ENCODE results near the gene PIP5K1C. TPM values are rescaled to one million over a fixed set of nuclear protein-coding genes. Genes with fewer than 3 reads are reported as not detected.

Gene PIP5K1C
- total RNA-seq, 2 donors from 2014 or later = 21.7 to 23.7 TPM

GRCh38 chr19:3712663-3713611 is 12.7 kb upstream of the PIP5K1C start:
- Mint-ChIP-seq H3K27ac (no peak overlapping the region), H3K36me3 (ENCODE audit: low read depth) (no peaks in the 10 kb centered on the region), H3K4me3 (no peak overlapping the region), H3K27me3 (peaks cover 5% of the 10 kb centered on the region), H3K4me1 (peaks cover 5% of the 10 kb centered on the region)
- DNase-seq (no peak), ATAC-seq (no peak)
- no peaks in the 10 kb centered on the region for H3K9me3 ChIP-seq (ENCODE audit: control insufficient read depth, low read length, poor library complexity, severe bottlenecking)

DNA sequence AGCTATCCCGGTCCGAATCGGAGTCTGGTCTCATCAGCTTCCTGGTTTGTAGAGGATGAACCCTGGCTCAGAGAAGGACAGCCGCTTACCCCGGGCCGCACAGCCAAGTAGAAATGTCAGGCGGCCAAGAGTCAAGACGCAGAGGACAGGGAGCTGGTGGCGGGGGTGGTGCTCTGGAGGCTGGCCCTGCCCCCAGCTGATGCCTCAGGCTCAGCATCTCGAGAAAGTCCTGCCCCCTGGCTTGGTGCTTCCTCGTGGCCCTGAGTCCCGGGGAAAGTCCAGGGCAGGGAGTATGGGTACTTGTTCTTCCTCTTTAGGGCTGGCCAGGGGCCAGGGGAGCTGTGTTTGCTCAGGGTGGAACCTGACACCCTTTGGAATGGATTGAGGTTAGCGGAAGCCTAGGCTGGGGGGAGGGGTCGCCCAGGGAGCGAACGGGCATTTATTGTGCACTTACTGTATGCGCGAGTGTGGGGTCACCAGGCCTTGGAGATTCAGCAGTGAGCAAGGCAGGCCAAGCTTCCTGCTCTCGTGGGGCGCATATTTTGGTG is 10.1 kb upstream of the PIP5K1C start:
- Mint-ChIP-seq H3K27me3 (peaks cover 10% of the 10 kb centered on the region), H3K4me1 (peaks cover 9% of the 10 kb centered on the region)
- peak; percentile 40 for ATAC-seq

GRCh38 chr19:3708207-3708931 is 8.1 kb upstream of the PIP5K1C start, which contains the start of gene TJP3:
Gene TJP3, plus strand, starts transcription at chr19:3708384. Its CDS starts 20,049 bp downstream, at chr19:3728433.
- Mint-ChIP-seq H3K4me3 (no peak within 1 kb of the TSS), H3K27ac (no peak within 1 kb of the TSS), H3K27me3 (peaks cover 10% of the 10 kb centered on the region), H3K4me1 (peaks cover 8% of the 10 kb centered on the region), H3K36me3 (ENCODE audit: low read depth) (no peaks in the 10 kb centered on the region)
- DNase-seq = no peak
- H3K9me3 ChIP-seq (ENCODE audit: control insufficient read depth, low read length, poor library complexity, severe bottlenecking) = no peaks in the 10 kb centered on the region
- ATAC-seq = no peak

More for the DNA sequence above, 10.1 kb upstream of the PIP5K1C start:
- H3K4me3 Mint-ChIP-seq = no peak overlapping the region
- H3K27ac Mint-ChIP-seq = no peak overlapping the region
- no peaks in the 10 kb centered on the region for H3K9me3 ChIP-seq (ENCODE audit: control insufficient read depth, low read length, poor library complexity, severe bottlenecking)
- no peak for DNase-seq
- no peaks in the 10 kb centered on the region for H3K36me3 Mint-ChIP-seq (ENCODE audit: low read depth)

GRCh38 chr19:3707868-3708206 is 7.6 kb upstream of the PIP5K1C start:
- H3K9me3 ChIP-seq (ENCODE audit: control insufficient read depth, low read length, poor library complexity, severe bottlenecking) = no peaks in the 10 kb centered on the region
- Mint-ChIP-seq H3K4me3 (no peak overlapping the region), H3K4me1 (peaks cover 4% of the 10 kb centered on the region), H3K27me3 (peaks cover 10% of the 10 kb centered on the region), H3K36me3 (ENCODE audit: low read depth) (no peaks in the 10 kb centered on the region), H3K27ac (no peak overlapping the region)
- DNase-seq (no peak), ATAC-seq (no peak)

DNA sequence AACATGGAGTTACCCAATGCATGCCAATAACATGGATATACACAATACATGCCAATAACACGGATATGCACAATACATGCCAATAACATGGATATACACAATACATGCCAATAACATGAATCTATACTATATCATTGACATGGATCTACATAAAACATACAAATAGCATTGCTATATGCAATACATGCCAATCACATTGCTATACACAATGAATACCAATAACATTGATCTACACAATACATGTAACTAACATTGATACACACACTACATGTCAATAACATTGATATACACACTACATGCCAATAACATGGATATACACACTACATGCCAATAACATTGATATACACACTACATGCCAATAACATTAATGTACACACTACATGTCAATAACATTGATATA is 932 bp upstream of the PIP5K1C start:
- no peak overlapping the region for H3K27ac Mint-ChIP-seq
- no peak overlapping the region for H3K4me3 Mint-ChIP-seq
- H3K27me3 Mint-ChIP-seq = peaks cover 5% of the 10 kb centered on the region
- peaks cover 21% of the 10 kb centered on the region for H3K4me1 Mint-ChIP-seq
- no peak for ATAC-seq
- no peaks in the 10 kb centered on the region for H3K36me3 Mint-ChIP-seq (ENCODE audit: low read depth)
- no peaks in the 10 kb centered on the region for H3K9me3 ChIP-seq (ENCODE audit: control insufficient read depth, low read length, poor library complexity, severe bottlenecking)
- DNase-seq = no peak

DNA sequence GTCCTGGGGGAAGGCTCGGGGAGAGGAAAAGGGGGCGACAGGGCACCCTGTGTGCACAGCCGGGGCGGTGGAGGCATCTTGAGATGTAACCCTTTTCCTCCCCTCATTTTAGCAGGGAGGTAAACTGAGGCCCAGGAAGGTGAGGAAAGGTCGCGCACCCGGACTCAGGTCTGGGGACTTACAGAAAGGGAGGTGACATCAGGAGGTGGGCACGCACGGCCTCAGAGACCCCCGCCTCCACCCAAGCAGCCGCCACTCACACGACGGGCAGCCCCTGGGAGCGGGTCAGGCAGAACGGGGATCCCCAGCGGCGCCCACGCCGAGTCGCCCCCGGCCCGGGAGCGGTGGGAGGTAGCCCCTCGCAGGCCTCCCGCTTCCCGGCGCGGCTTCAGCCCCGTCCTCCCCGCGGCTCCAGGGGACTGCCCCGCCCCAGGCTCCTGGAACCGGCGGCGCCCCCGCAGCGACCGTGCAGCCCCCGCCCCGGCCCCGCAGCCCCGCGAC is 477 bp downstream of the PIP5K1C start:
- ATAC-seq (no peak), DNase-seq (no peak)
- peaks cover 21% of the 10 kb centered on the region for H3K4me1 Mint-ChIP-seq
- no peaks in the 10 kb centered on the region for H3K9me3 ChIP-seq (ENCODE audit: control insufficient read depth, low read length, poor library complexity, severe bottlenecking)
- H3K36me3 Mint-ChIP-seq (ENCODE audit: low read depth) = no peaks in the 10 kb centered on the region
- peak overlapping the region; percentile 86 for H3K27ac Mint-ChIP-seq
- peak overlapping the region; percentile 95 for H3K4me3 Mint-ChIP-seq
- no peaks in the 10 kb centered on the region for H3K27me3 Mint-ChIP-seq

DNA sequence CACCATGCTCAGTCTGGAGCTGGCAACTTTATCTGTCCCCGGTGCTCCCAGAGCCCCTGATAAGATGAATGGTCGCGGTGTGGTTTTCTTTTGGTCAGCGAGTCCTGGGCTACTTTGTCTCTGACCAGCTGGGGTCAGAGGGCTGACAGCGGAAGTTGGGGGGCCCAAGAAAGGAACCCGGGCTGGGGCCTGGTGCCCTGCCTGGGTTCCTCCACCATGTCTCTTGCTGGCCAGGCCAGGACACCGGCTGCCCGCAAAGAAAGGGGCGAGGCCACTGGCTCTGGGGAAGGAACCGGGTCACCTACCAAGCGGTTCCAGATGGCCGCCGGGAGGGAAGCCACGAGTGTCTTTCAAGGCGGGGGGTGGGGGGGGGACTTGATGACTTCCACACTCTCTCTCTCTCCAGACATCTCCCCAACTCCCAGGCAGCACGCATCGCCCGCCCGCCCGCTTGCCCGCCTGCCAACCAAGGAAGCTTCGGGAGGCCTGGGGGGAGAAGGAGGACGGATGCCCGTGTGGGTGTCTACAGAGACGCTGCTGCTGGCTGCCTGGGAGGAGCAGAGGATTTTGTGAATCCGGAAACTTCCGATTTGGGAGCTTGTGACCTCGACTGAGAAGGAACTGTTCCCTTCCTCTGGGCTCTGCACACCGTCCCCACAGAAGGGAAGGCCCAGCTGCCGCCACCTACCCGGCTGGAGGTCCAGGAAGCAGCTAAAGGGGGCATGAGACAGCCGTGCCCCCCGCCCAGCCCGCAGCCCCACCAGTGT is 1.1 kb downstream of the PIP5K1C start:
- no peaks in the 10 kb centered on the region for H3K27me3 Mint-ChIP-seq
- no peaks in the 10 kb centered on the region for H3K9me3 ChIP-seq (ENCODE audit: control insufficient read depth, low read length, poor library complexity, severe bottlenecking)
- DNase-seq (no peak), ATAC-seq (no peak)
- peak overlapping the region; percentile 86 for H3K27ac Mint-ChIP-seq
- H3K36me3 Mint-ChIP-seq (ENCODE audit: low read depth) = no peaks in the 10 kb centered on the region
- peaks cover 21% of the 10 kb centered on the region for H3K4me1 Mint-ChIP-seq
- H3K4me3 Mint-ChIP-seq = peak overlapping the region; percentile 95

DNA sequence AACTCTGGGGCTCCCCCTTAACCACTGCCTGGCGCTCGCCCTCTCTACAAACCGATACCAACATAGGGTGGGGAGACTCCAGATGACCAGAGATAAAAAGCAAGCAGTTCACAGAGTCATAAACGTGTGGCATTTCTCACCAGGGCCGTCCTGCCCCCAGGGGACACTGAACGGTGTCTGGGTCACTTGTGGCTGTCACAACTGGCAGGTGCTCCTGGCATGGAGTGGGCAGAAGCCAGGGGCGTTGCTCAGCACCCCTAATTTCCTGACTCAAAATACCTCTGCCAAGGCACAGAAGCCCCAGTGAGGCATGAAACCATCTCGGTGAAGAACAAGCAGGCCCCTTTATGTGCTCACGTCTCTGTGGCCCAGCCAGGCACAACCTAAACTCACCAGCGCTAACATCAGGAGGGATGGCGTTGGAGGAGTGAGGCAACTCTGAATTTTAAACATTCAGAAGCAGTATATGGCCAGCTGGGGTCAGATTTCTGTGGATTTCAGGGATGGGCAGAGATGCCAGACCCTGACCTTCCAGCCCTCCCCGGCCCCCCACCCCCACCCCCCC is 1.8 kb downstream of the PIP5K1C start:
- H3K36me3 Mint-ChIP-seq (ENCODE audit: low read depth) = no peaks in the 10 kb centered on the region
- H3K9me3 ChIP-seq (ENCODE audit: control insufficient read depth, low read length, poor library complexity, severe bottlenecking) = no peaks in the 10 kb centered on the region
- H3K27ac Mint-ChIP-seq = no peak overlapping the region
- H3K4me3 Mint-ChIP-seq = peak overlapping the region; percentile 70
- no peaks in the 10 kb centered on the region for H3K27me3 Mint-ChIP-seq
- ATAC-seq = no peak
- peaks cover 21% of the 10 kb centered on the region for H3K4me1 Mint-ChIP-seq
- DNase-seq = no peak

DNA sequence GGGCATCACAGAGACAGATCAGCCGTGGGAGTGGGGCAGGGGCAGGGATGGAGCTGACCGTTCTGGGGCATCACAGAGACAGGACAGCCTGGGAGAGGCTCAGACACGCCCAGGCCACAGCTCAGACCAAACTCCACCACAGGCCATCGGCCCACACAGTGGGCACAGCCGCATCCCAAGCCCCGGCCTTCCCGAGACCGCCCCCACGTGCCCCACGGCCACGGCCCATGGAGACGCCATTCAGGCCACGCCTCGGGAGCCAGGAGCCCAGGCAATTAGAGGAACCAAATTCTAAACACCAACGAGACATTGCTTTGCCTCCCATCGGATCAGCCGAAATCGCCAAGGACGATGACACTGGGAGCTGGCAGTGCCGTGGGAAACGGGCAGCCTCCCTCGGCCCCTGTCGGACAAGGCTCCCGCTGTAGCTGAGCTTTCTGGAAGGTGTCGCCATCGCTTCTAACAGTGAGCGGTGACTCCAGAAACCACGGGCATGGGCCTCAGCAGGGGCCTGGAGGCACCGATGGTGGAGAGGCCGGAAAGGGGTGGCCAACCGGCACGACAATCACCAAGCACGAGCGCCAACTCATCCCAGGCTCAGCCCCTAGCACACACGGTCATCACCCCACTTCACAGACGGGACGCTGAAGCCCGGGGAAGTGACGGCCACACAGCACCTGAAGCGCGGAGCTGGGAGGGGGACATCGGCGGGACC is 2.4 kb downstream of the PIP5K1C start:
- no peak for DNase-seq

GRCh38 chr19:3697094-3697493 is 3.2 kb downstream of the PIP5K1C start:
- no peak for ATAC-seq
- peaks cover 28% of the 10 kb centered on the region for H3K4me1 Mint-ChIP-seq
- no peaks in the 10 kb centered on the region for H3K9me3 ChIP-seq (ENCODE audit: control insufficient read depth, low read length, poor library complexity, severe bottlenecking)
- H3K36me3 Mint-ChIP-seq (ENCODE audit: low read depth) = no peaks in the 10 kb centered on the region
- H3K27ac Mint-ChIP-seq = no peak overlapping the region
- no peak for DNase-seq
- no peak overlapping the region for H3K4me3 Mint-ChIP-seq
- H3K27me3 Mint-ChIP-seq = no peaks in the 10 kb centered on the region

More for the DNA sequence above, 2.4 kb downstream of the PIP5K1C start:
- no peak overlapping the region for H3K27ac Mint-ChIP-seq
- no peaks in the 10 kb centered on the region for H3K9me3 ChIP-seq (ENCODE audit: control insufficient read depth, low read length, poor library complexity, severe bottlenecking)
- no peaks in the 10 kb centered on the region for H3K36me3 Mint-ChIP-seq (ENCODE audit: low read depth)
- no peaks in the 10 kb centered on the region for H3K27me3 Mint-ChIP-seq
- peaks cover 23% of the 10 kb centered on the region for H3K4me1 Mint-ChIP-seq
- H3K4me3 Mint-ChIP-seq = peak overlapping the region; percentile 70
- no peak for ATAC-seq

DNA sequence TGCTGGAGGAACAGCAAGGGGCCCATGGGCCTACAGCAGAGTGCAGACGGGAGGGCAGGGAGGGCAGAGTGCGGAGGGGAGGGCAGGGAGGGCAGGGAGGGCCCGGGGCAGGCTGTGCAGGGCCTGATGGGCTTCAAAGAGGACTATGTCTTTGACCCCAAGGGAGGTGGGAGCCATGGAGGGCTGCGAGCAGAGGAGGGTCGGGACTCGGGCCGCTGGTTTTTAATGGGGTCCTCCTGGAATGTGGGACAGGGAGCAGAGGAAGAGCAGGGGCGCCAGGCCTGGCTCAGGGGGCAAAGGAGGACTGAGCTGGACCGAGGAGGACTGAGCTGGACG is 3.6 kb downstream of the PIP5K1C start:
- no peak for ATAC-seq
- peaks cover 29% of the 10 kb centered on the region for H3K4me1 Mint-ChIP-seq
- no peaks in the 10 kb centered on the region for H3K27me3 Mint-ChIP-seq
- H3K36me3 Mint-ChIP-seq (ENCODE audit: low read depth) = no peaks in the 10 kb centered on the region
- no peak for DNase-seq
- H3K27ac Mint-ChIP-seq = no peak overlapping the region
- H3K4me3 Mint-ChIP-seq = no peak overlapping the region
- H3K9me3 ChIP-seq (ENCODE audit: control insufficient read depth, low read length, poor library complexity, severe bottlenecking) = no peaks in the 10 kb centered on the region

GRCh38 chr19:3695986-3696659 is 4.1 kb downstream of the PIP5K1C start:
- Mint-ChIP-seq H3K36me3 (ENCODE audit: low read depth) (no peaks in the 10 kb centered on the region), H3K4me1 (peaks cover 34% of the 10 kb centered on the region), H3K27ac (no peak overlapping the region), H3K27me3 (no peaks in the 10 kb centered on the region), H3K4me3 (peak overlapping the region; percentile 72)
- DNase-seq (no peak), ATAC-seq (no peak)
- no peaks in the 10 kb centered on the region for H3K9me3 ChIP-seq (ENCODE audit: control insufficient read depth, low read length, poor library complexity, severe bottlenecking)

Data from T-helper 17 cell (primary cell).